OCI-LY1 (cell line): ENCODE results near the gene ATF6.

ENCODE experiments used
- EZH2 ChIP-seq: fragments of 200-600 bp; sonication (generic), shearing (Covaris generic); IDR thresholded peaks from 2 replicates; pipeline ENCODE4 v1.8.0; 2017; ENCODE audit warnings: borderline replicate concordance, mixed run types, mild to moderate bottlenecking, antibody characterized with exemption, low read length, moderate library complexity, mixed read lengths
- TF ChIP-seq, protein P1 (sequence below): fragments of 200-600 bp; sonication (generic), shearing (Covaris generic); IDR thresholded peaks from 2 replicates; pipeline ENCODE4 v1.5.1; 2017; ENCODE audit warnings: mild to moderate bottlenecking, antibody characterized with exemption, low read length, moderate library complexity, mixed read lengths

DNA sequence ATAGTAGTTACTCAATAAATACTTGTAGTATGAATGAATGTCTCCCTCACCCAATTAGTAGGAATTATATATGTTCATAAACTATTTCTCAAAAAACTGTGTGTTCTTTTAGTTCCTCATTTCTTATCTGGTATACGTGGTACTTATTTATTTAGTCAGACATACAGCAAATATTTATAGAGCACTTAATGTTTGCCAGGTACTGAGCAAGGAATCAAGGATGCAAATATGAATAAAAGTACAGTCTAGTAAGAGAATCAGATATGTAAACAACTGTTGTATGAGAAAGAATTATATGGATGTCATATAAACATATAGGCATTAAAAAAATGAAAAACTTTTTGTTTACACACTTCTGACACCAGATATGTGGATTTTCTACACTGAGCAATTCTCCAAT, 58.5 kb downstream of the ATF6 start:
- TF ChIP-seq, protein P1, sequence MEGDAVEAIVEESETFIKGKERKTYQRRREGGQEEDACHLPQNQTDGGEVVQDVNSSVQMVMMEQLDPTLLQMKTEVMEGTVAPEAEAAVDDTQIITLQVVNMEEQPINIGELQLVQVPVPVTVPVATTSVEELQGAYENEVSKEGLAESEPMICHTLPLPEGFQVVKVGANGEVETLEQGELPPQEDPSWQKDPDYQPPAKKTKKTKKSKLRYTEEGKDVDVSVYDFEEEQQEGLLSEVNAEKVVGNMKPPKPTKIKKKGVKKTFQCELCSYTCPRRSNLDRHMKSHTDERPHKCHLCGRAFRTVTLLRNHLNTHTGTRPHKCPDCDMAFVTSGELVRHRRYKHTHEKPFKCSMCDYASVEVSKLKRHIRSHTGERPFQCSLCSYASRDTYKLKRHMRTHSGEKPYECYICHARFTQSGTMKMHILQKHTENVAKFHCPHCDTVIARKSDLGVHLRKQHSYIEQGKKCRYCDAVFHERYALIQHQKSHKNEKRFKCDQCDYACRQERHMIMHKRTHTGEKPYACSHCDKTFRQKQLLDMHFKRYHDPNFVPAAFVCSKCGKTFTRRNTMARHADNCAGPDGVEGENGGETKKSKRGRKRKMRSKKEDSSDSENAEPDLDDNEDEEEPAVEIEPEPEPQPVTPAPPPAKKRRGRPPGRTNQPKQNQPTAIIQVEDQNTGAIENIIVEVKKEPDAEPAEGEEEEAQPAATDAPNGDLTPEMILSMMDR: no peak
- TF ChIP-seq EZH2: no peak
